ENCODE measurements around the gene PAX7. TPM values are rescaled to one million over a fixed set of nuclear protein-coding genes. Genes with fewer than 3 reads are reported as not detected.

PAX7 gene
- total RNA-seq, 1 experiment from 2014 or later = 0.24 TPM

GRCh38 chr1:18632218-18632588 lies 1.6 kb downstream of the PAX7 start:
- no peaks in the 10 kb centered on the region for H3K9me3 Mint-ChIP-seq
- H3K27me3 Mint-ChIP-seq (ENCODE audit: low read depth) = peaks cover 99% of the 10 kb centered on the region
- ChIA-PET CTCF (interaction anchor here (1.0 to 2.4 kb wide), 7 partner anchors 9 to 189 kb away, joined by 3 to 9 read pairs (median 3); no protein-coding TSS in a partner anchor), POLR2A (interaction anchor here (2.0 kb wide), 1 partner anchor 9 kb away, joined by 6 read pairs; no protein-coding TSS in a partner anchor)
- ATAC-seq (no peak), DNase-seq (ENCODE audit: low spot score) (no peak)
- H3K4me3 Mint-ChIP-seq = peak overlapping the region; percentile 67
- H3K36me3 Mint-ChIP-seq = no peaks in the 10 kb centered on the region
- H3K4me1 Mint-ChIP-seq = peaks cover 74% of the 10 kb centered on the region
- H3K27ac Mint-ChIP-seq = no peak overlapping the region
- no peak for TF ChIP-seq ATF3 (CRISPR knock-in tag; conservative IDR thresholded peaks at IDR 0.05)
- TF ChIP-seq TEAD4 (CRISPR knock-in tag; IDR thresholded peaks at IDR 0.05) = no peak
- TF ChIP-seq ZNF263 (CRISPR knock-in tag; IDR thresholded peaks at IDR 0.05; ENCODE audit: low read depth) = no peak
- TF ChIP-seq ZNF425 (CRISPR knock-in tag; conservative IDR thresholded peaks at IDR 0.05) = no peak
- no peak for TF ChIP-seq ZNF138 (CRISPR knock-in tag; conservative IDR thresholded peaks at IDR 0.05)
- no peak for TF ChIP-seq JUN (CRISPR knock-in tag; IDR thresholded peaks at IDR 0.05)
- TF ChIP-seq EMX1 (CRISPR knock-in tag; IDR thresholded peaks at IDR 0.05) = no peak
- TF ChIP-seq NR1H2 (CRISPR knock-in tag; IDR thresholded peaks at IDR 0.05) = no peak
- TF ChIP-seq E2F5 (CRISPR knock-in tag; IDR thresholded peaks at IDR 0.05) = no peak
- TF ChIP-seq ATF1 (CRISPR knock-in tag; IDR thresholded peaks at IDR 0.05) = no peak
- TF ChIP-seq ETV6 (CRISPR knock-in tag; IDR thresholded peaks at IDR 0.05) = no peak
- no peak for TF ChIP-seq FOXP1 (CRISPR knock-in tag; IDR thresholded peaks at IDR 0.05; ENCODE audit: borderline replicate concordance)
- no peak for TF ChIP-seq SMAD4 (CRISPR knock-in tag; IDR thresholded peaks at IDR 0.05)
- no peak for TF ChIP-seq GTF2I (CRISPR knock-in tag; conservative IDR thresholded peaks at IDR 0.05)
- TF ChIP-seq TEAD1 (CRISPR knock-in tag; IDR thresholded peaks at IDR 0.05) = no peak
- no peak for TF ChIP-seq PRDM15 (CRISPR knock-in tag; IDR thresholded peaks at IDR 0.05)

GRCh38 chr1:18632783-18633421 lies 2.3 kb downstream of the PAX7 start:
- Mint-ChIP-seq H3K27ac (no peak overlapping the region), H3K27me3 (ENCODE audit: low read depth) (peaks cover 99% of the 10 kb centered on the region), H3K4me3 (peak overlapping the region; percentile 67), H3K4me1 (peaks cover 73% of the 10 kb centered on the region), H3K36me3 (no peaks in the 10 kb centered on the region), H3K9me3 (no peaks in the 10 kb centered on the region)
- ATAC-seq (no peak), DNase-seq (ENCODE audit: low spot score) (peak; percentile 43)
- ChIA-PET POLR2A (interaction anchor here (2.0 kb wide), 1 partner anchor 8 kb away, joined by 6 read pairs; no protein-coding TSS in a partner anchor), CTCF (interaction anchor here (0.7 to 2.4 kb wide), 10 partner anchors 8 to 188 kb away, joined by 3 to 9 read pairs (median 3); no protein-coding TSS in a partner anchor)
- no peak for TF ChIP-seq ZNF219 (CRISPR knock-in tag; IDR thresholded peaks at IDR 0.05; ENCODE audit: borderline replicate concordance)
